Tongue (tissue), 2 donors: ENCODE results near the gene NFRKB. TPM values are rescaled to one million over a fixed set of nuclear protein-coding genes. Genes with fewer than 3 reads are reported as not detected.

Experiments used
- DNase-seq: peaks from one replicate; pipeline ENCODE4 v3.0.0-alpha.2; 2015
- total RNA-seq: library from RNA; depleted of rRNA; stranded (reverse); fragments of >200 nt; gene quantifications from one replicate; pipeline ENCODE4 v1.2.3, GENCODE V29; 2014

The NFRKB gene
- 47.2 TPM for total RNA-seq

DNA sequence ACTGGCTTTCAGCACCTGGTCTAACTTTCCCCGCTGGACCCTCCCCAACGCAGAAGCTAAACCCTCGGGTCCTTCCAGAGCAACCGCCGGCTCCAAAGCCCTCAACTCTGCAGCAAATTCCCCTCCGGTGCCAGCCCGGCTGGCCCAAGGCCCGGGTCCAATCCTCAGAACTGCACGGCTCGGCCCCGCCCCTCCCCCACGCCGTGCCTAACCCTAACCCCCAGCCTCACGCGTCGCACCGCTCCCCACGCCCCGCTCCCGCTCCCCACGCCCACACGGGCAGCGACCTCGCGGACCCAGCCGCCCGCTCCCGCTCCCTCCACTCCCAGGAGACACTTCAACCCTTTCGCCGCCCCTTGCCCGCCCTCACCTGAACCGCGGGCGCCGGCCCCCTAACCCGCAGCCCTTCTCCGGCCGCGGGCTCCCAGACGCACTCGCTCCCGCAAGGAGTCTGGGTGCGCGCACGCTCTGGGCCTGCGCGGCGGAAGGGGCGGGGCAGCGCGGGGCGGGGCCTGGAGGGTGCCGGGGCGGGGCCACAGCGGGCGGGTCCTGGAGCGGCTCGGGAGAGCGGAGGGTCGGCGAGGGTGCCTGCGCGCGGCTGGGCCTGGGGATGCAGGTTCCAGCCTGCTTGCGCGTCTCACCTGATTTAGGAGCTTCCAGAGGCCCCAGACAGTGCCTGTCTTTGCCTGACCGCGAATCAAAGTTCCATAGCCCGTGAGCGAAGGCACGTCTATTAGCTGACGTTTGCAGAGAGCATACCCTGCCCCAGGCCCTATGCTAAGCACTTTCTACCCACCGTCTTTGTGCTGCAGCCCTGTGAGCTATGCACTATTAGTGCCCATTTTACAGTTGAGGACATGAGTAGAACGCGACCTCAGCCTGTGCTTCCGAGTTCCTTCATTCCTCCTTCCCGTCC lies at the start of gene NFRKB:
TSS of gene NFRKB (minus strand) at position 453 of the 916 bp plus-strand sequence. CDS start 2,729 bp downstream, outside the sequence.
- DNase-seq = peak; percentile 94

DNA sequence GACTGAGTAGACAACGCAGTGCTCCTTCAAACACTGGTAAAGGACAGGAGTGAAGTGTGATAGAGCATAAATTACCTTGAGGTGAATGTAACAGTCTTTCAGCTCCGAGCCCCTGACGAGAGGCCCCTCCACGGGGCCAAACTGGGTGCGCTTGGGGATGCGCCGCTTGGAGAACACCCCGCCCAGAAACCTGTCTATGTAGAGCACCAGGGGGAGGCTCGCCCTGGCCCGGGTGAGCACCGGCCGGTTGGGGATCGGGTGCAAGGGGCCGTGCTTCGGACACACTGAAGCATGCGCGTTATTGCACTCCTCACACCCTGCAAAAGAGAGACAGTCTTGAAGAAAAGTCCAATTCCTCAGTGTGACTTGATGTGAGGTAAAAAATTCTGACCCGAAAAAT lies 49.3 kb upstream of the NFRKB start:
- no peak for DNase-seq

DNA sequence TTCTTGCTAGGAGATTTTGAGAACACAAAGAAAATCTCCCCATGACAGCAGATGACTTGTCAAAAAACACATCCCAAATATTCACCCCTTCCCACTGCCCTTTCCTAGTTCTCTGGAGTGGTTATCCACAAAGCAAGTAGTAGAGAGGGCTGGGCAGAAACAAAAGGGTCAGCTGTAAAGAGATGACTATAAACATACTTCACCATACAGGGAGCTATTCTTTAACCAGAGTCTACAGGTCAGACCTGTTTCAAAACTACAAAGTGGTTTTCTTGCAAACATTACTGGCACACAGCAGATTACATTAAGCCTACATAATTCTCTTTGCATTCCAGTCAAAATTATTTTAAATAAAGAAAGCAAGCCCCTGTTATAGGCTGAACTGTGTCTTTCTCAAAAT lies 47.7 kb upstream of the NFRKB start:
- DNase-seq = peak; percentile 27

DNA sequence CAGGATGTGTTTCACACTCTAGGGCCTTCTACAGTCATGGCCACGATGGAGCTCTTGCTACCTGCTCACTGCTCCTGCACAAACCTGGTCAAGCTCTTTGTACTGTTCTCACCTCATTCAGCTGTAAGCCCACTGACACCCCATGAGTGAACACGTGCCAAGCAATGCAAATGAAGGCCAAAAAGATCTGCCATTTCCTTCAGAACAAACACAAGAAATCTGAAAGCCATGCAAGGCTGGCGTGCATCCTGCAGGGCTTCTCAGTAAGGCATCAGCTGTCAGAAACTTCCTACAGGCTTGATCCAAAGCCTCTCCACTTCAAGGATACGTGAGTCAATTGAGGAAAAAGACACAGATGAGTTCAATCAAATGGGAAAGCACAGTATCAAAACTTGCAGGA lies 44.1 kb upstream of the NFRKB start:
- DNase-seq = no peak

DNA sequence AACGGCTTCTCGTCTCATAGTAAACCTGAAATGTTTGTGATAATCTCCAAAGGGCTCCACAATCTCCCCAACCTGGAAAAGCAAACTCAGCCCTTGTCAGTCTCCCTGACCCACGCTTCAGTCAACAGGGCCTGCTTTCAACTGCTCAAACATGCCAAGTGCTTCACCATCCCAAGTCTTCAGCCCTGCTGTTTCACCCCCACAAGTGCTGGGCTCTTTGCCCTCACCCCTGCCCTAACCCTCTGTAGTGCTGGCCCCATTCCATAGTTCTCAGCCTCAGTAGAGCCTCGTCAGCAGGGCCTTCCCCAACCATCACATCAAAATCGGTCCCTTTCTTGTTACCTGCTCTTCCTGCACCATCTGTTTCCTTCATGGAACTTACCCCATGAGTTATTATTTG lies 43.4 kb upstream of the NFRKB start:
- DNase-seq = no peak

DNA sequence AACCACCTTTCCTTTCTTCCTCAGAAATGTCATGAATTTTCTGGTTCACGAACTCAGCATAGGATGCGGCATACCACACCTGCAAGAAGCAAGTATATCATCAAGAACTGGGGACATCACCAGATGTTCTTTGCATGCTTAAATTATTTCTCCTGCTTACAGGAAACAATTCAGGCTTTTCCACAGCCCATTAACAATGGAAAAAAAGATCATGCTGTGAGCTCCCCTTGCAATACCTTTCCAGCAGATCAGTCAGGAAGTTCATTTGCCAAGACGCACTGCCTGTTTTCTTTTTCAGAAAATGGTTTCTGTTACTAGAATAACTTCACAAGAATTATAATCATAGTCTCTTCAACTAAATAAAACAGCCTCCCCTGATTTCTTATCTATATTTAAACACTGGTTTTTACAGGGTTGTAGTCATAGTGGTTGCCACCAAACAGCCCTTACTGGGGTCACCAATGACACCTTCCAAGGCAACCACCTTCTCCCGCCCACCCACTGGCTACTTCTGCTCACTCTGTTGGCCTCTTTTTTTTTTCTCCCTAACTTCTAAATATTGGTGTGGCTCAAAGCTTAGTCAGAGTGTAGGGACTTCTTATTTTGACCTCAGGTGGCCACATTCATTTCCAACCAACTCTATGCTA lies 42.3 kb upstream of the NFRKB start:
- DNase-seq = no peak

DNA sequence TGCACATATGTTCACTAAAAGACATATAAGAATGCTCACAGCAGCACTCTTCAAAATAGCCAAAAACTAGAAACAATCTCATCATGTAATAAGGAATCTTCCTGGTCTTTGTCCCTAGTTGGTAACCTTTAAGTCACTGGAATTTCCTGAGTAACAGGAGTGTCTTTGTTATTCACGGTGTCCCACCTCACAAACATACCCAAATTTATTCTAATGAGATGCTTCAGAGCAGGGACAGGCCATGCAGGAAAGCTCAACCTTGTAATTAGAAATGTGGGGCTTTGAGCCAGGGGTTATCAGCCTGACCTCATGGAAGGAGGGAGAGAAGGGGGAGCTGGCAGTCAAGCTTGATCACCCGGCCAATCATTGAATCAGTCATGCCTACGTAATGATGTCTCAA lies 40.3 kb upstream of the NFRKB start:
- no peak for DNase-seq

DNA sequence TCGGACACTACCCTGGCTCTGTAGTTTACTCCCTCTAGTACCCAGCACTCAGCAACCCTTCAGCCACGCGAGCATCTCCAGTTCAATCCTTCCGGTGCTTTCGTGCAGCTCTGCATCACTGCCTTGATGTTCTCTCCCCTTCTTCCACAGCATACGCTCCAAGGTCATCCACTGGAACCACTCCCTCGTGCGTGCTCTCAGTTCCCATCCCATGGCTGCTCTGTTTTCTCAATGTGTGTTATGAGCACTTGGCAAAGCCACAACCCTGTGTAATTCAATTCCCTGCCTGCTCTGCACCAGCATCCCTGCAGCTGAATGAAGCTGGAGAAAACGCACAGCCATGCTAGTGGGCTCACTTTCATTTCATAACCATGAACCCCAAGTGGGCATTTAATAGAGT lies 38.5 kb upstream of the NFRKB start:
- DNase-seq = peak; percentile 46

DNA sequence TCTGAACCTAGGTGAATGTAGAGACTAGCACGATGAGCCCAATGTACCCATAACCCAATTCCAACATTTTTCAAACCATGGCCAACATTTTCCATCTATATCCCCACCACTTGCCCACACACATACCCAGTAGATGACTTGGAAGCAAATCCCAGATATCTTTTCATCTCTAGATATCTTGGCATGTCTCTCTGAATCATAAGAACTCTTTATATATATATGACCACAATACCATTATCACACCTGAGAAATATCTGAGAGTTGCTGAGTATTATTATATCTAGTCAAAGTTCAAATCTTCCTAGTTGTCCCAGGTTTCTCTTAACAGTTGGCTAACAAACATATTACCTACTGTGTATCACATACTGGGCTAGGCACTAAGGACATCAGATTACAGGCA lies 37.9 kb upstream of the NFRKB start:
- DNase-seq = no peak

DNA sequence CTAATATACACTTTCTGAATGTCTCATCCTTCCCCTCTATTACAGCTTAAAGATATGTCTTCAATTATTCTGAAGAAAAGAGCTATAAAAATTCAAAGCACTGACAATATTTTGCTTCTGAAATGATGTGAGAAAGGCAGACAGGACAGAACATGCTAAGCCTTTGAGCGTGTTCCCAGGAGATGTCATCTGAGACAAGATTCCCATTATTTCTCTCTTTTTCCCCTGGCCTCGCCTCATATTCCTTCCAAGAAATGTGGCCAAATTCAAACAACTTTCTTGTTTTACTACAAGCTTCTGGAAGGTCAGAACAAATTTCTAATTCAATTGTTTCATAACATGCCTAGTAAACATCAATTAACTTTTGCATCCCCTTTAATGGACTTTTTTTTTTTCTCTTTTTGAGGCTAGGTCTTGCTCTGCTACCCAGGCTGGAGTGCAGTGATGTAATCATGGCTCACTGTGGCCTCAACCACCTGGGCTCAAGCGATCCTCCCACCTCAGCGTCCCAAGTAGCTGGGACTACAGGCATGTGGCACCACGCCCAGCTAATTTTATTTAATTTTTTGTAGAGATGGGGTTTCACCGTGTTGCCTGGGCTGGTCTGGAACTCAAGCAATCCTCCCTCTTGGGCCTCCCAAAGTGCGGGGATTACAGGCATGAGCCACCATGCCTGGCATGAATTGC lies 37.1 kb upstream of the NFRKB start:
- peak; percentile 63 for DNase-seq

DNA sequence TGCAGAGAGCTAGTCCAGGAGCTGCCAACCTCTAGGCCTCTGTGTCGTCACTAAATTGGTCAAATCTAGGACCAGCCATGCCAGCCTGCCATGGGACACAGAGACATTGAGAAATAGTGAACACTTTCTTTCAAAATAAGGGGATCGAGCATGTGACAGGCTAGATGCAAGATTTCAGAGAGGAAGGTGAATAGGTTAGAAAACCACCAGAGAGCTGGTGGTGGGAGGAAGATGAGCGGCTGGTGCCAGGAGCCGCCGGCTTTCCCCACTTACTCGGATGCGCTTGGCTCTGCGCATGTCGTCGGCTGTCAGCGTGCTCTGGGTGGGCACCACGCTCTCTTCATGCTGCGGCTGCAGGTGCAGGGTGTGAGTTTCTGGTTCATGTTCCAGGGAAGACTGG lies 35.4 kb upstream of the NFRKB start:
- no peak for DNase-seq

DNA sequence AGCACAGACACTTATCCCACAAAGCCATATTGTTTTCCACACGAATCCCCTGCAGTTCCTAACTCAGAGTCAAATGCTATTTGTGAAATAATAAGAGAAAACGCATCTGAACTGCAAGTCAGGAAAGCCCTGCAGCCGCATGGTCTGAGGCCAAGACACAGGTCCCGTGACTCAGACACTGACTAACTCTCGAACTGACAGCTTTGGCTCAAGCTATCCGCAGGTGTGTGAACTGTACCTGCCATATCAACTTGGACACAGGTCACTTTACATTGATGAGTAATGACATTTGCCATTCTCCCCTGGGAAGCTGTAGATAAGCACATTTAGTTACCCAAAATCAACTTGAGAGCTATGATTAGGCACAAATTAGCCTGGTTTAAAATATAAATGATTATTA lies 34.9 kb upstream of the NFRKB start:
- no peak for DNase-seq

DNA sequence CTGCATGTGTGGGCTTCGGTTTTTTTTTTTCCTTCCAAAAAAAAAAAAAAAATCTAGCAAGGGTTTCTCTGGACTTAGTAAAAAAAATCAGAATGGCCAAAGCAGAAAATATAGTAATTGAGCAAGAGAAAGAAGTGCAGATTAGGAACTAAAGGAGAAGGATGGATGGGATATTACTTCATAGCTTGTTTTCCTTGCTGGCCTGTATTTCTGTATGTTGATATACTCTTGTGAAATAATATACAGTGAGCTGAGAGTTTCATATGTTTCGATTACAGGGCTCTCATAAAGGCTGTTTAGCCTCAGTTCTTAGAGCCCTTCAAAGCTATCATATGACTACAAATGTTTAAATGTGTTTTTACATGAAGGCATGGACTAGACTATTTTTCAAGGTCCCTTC lies 34.3 kb upstream of the NFRKB start:
- no peak for DNase-seq

DNA sequence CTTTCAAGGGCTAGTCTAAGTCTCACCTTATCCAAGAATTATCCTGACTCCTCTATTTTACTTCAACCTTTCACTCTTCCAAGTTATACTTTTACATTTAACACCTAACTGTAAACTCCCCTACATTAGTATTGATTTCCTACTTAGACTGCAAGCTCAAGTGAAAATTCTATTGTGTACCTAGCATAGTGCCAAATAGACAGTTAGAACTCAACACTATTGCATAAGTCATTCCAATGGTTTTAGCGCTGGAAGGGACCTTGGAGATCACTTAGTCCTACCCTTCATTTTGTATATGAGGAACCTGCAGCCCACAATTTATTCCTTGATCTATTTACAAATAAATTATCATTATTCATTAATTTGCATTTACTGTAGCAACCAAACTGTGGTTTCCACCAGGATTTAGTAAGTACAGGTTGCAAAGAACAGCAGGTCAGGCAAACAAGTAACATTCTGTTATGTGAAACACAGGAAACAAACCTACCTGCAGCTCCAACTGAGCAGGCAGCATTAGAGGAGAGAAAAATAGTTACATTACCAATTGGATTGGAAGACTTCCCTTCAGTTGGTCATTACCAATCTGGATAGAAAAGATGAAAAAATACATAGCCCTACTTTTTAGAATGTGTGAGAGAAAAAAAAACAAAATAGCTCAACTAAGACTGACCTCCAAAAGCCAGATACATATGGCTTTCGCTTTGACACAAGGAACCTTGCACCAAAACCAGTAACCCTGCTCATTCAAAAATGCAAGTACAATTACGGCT lies 33.7 kb upstream of the NFRKB start:
- no peak for DNase-seq

DNA sequence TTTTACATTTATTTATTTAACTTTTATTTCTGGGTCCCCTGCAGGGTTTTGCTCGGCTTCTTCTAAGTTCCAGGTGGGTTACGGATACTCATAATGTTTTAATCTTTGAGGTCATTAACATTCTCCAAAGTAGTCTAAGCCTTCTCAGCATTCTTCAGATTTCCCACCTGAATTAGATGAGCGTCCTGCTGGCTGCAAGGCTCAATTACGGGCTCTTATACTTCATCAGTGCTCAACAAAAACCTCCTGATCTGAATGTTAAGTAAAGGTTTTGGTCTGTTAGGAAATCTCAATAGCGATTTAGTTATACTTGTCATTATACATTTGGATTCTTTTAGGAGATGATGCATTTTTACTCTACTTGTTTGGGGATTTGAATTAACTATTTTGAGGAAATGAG lies 27.3 kb upstream of the NFRKB start:
- DNase-seq = no peak

DNA sequence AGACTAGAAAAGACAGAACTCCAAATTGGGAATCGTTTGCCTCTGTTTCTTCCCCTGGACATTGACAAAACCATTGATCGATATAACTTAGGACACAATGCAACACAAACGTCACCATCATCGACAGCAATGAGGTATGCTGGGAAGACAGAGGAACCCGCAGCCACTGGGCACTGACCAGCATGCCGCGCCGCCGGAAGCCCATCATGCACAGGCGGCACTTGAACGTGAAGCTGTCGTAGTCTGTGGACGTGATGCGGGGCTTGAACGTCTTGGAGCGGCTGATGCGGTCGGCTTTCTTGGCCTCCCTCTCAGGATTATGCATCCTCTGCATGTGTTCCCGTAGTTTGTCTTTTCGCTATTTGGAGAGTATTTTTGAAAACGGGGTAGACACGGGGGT lies 23.0 kb upstream of the NFRKB start:
- DNase-seq = no peak

DNA sequence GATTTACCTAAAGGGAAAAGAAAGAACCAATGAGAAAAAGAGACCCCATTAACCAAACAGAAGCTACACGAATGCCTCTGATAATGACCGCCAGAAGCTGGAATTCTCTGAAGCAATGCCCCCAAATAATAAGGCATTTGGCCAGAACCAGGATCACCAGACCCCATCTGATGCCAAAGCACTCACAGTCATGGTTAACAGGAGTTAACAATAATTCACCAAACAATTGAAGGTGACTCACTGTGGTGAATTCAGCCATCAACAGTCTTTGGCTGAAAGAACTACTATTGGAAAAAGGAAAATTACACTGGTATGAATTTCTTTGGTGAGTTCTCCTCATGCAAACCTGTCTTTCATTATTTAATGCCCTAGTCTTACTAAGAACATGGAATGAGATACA lies 21.9 kb upstream of the NFRKB start:
- no peak for DNase-seq

DNA sequence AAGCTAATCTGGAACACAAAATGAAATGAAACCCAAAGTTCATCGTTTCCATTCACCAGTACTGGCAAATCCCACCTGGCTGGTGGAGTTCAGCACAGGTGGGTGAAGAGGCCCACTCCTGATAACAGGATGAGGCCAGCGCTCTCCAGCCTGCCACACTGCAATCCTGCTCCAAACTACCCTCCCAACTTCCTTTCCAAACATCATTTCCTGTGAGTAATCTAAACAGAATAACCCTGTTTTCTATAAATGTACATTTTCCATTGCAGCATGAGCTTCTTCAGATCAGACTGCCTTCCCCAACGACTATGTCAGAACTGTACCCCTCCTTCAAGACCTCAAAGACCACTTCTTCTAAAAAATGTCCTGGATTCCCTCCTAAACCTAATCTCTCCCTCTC lies 15.9 kb upstream of the NFRKB start:
- DNase-seq = no peak

DNA sequence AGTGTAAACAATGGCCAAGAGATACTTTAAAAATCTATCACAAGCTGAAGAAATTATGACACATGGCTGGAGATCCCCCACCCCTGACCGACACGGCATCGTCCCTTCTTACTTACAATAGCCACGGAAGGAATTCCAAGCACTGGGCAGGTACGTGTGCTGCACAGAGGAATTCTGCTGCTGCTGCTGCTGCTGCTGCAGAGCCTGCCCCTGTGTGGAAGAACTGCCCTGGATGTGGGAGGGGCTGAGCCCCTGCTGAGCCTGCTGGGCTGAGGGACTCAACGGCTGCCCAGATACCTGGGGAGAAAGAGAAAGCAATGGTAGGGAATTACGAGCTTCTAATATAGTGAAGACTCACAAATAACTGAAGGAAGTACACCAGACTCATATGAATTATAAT lies 15.0 kb upstream of the NFRKB start:
- no peak for DNase-seq

DNA sequence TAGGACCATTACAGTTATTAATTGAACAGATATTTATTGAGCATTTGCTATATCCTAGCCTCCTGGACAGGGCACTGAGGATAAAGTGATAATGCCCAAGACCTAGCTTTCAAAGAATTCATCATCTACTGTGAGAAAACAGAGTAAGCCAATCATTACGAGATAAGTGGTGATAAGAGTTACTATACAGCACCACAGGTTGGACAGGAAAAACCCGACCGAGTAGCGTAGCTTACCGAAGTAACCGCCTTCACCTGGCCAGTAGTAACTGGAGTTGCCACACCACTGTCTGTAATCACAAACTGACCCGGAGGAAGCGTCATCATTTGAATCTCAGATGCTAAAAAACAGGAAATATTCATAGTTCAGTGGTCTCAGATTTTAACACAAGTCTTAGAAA lies 10.0 kb upstream of the NFRKB start:
- no peak for DNase-seq

DNA sequence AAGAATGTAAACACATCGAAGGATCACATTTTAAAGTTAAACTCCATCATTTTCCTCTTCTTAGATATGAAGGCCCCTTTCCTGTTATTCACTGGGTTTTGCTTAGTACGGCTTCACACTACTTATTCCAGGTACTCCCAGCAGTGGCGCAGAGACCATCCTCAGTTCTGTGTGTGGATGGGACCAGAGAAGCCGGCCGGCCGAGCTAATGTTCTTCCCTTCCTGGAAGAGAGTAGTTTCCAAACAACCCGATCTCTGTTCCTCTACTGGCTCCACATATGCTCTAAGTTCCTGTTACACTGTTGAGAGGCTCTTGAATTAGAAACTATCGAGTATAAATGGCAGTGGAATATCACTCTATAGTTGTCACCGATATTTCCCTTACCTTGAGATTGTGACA lies 684 bp upstream of the NFRKB start:
- DNase-seq = no peak
